Fibroblast of skin of left biceps (primary cell): ENCODE measurements around the gene AGTRAP.

ENCODE experiments used
- DNase-seq, 2 experiments: peaks; one replicate each; pipeline ENCODE4 v3.0.0-alpha.2; 2013; ENCODE audit warnings: low read depth in 2 of 2

Gene AGTRAP

DNA sequence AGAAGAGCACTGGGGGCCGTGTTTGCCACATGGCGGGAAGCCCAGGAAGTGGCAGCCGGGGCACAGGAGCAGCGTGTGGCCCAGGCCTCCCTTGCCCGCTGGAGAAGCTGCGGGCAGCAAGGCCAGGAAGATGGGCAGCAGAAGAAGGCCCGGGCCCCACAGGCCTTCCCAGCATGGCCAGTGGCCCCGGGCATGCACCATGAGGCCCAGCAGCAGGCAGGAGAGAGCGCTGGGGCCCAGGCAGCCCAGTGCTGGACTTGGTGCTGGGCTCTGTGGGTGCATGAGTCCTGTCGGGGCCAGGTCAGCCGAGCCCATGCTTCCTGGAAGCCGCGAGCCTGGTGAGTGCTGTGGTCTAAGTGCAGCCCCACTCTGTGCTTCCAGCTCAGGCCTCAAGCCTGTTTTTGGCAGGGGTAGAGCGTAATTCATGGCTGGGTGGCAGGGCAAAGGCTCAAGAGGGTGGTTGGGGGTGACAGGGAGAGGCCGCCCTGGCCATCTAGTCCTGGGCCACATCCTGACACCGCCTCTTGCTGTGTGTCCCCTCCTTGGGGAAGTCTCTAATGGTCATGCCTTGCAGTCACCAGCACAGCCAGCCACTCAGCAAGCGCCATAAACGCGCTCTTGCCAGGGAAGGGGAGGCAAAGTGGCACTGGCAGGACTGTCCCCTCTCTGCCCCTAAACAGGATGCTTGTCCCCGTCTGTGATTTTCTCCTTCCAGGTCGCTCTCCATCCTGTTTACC is 48.5 kb downstream of the AGTRAP start:
- no peak for DNase-seq

DNA sequence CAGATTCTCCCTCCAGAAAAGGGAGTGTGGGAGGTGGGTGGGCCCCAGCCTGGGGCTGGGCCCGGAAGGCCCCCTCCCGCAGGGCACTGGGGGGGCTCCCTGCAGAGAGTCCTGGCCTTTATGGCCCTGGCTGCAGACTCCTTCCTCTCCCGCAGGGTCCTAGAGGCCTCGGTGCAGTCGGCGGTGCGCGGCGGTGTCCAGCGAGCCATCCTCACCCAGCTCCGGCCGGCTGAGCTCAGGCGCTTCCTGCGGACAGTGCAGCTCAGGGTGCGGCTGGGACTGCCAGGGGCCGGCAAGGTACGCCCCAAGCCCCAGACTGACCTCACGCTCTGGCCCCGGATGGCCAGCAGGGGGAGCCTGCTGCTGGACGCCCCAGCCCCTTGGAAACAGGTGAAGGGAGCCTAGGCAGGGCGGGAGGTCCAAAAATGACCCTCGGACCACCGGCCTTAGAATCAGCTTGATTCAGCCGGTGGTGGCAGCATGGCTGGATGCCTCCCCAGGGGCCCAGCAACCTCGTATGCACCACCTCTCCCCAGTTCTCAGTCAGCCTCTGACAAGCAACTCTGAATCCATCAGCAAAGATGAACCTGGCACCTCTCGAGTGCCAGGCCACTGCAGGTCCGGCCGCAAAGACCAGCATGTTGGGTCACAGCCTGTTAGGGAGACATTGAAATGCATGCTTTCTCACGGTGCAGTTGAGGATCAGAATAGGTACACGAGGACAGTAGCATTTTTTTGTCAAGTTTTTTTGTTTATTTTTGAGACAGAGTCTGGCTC is 49.2 kb downstream of the AGTRAP start:
- no peak for DNase-seq

DNA sequence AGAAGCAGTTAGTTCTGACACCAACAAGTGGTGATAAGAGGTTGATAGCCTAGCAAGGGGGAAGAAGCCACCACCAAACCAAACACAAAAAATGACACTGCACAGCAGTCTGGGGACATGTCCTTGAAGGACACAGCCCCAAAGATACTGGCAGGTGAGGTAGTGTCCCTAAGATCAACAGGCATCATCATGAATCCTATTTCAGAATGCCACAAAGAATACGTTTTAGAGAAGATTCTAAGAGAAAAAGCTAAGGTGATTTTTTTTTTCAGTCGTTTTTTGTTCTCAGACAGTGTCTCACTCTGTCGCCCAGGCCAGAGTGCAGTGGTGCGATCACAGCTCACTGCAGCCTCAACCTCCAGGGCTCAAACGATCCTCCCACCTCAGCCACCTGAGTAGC is 50.2 kb downstream of the AGTRAP start:
- DNase-seq: no peak

DNA sequence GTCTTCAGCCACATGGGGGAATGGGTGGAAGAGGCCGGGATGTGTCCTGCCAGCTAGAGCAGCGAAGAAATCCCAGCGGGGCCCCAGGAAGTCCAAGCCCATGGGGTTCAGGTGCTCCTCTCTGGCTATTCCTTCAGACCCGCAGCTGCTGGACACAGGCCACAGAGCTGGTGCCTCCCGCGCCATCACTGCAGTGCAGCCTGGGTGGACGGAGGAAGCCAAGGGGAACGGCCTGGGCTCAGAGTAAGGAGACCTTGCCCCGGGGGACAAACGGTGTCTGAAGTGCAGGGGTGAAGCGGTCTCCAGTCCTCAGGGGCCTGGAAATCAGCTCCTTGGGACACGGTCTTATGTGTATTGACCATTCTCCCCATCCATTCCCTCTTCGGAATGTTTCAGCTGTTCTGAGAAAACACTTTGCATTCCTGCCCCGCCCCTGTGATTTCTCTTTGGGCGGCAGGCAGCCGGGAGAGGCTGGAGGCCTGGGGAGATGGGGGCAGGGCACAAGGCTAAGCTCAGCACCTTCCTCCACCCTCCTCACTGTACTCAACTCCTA is 51.4 kb downstream of the AGTRAP start:
- no peak for DNase-seq

DNA sequence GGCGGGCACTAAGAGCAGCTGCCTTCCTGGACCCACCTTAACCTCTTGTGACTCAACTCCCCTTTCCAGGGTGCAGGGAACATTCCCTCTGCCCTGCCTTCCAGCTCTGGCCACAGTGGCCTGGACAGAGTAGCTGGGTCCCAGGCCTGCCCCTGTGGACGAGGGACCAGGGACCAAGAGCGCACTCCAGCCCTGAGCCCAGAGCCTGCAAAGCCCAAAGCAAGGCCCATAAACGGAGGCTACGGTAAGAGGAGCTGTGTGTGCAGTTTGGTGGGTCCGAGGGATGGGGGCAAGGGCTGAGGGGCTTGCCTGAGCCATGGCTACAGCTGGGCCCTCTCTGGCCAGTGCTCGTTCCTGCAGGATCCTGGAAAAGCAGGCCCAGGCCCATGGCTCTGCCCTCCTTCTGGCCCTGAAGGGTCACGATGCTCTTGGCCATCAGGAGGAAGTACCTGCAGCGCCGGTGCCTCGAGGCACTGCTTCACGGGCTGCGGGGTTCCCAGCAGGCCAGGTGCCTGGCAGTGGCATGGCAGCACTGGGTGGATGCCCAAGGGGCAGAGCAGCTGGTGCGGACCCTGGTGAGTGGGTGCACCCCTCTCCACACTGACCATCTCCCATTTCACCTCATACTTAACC is 52.0 kb downstream of the AGTRAP start:
- DNase-seq: no peak

DNA sequence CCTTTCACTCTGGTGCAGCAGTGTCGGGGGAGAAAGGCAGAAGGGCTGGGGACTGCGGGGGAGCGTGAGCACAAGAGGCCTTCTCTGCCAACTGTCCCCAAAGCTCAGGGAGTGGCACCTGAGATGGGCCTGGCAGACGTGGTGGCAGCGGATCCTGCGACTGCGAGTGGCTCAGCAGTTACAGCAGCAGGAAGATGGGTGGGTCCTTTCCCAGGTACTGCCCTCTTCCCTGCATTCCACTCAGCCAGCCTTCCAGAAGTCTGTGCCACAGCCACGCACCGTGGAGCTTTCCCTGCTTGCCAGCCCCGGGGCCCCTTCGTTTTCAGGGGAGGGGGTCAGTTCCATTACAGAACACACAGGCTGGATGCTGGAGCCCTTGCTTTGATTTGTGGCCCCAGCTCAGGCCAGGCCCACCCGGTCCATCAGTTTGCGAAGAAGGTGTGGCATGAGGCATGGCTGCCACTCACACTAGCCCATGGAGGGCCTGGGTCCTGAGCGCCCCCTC is 52.7 kb downstream of the AGTRAP start:
- DNase-seq: no peak

DNA sequence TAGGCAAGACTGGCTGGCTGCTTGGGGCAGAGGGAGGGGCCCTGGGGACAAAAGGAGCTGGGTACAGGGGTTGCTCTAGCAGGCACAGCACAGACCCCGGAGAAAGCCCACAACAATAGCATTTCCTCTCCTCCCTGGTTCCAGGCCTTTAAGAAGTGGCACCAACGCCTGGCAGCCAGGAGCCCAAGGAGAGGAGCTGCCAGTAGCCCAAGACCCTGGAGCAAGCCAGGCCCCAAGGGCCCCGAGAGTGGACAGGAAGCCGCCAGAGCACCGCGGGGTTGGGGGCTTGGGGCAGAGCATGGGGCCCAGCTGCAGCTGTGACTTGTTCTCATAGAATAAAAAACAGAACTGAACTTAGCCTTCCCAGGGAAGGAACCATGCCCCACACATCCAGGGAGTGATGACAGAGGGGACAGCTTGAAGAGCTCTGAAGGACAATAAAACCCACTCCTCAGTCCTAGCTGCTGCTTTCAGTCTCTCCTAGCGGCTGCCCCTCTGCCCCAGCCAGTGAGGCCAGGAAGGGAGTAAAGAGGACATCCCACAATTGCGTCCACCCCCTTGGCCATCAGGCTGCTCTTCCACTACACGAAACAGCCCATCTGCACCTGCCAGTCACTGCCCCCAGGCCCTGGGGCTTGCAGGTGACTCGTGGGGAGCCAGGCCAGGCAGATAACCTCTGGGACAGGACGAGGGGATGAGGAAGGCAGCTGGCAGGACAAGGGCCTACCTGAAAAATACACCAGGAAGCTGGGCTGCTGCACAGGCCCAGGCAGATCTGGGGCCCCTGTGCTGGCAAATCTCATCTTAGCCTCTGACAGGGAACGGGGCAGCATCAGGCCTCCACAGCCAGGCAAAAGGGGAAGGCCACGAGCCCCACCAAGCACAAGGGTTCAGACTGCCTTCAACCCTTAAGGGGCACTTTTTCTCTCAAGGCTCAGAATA is 53.5 kb downstream of the AGTRAP start:
- no peak for DNase-seq

DNA sequence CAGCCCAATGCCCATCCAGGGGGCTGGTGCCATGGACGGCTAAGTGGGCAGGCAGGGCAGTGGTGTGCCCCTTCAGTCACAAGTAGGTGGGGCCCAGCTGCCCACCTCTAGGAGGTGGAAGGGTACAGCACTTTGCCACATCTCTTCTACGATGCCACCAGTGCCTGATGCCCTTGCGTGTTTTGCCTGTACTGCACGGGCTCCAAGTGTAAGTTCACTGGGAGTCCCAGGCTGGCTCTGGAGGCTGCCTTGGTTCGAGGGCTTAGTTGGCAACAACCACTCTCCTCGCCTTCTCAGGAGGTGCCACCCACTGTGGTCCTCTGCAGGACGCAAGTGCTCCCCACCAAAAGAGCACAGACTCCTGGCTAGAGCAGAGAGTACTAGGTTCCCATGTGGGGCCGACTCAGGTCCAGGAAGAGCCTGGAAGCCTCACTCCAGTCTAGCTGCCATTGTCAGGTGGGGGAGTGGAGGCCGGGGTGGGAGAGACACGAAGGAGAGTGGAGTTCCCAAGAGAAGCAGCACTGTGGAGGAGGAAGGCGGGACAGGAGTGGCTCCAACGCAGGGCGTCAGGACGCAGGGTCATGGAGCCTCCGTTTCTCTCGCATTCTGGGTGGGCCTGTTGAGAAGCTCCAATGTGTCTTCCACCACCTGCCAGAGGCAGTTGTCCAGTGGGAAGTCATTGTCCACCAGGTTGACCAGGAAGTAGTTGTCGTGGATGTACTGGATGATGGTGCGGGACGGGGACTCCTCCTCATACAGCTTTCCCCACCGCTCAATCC is 54.4 kb downstream of the AGTRAP start:
- no peak for DNase-seq

DNA sequence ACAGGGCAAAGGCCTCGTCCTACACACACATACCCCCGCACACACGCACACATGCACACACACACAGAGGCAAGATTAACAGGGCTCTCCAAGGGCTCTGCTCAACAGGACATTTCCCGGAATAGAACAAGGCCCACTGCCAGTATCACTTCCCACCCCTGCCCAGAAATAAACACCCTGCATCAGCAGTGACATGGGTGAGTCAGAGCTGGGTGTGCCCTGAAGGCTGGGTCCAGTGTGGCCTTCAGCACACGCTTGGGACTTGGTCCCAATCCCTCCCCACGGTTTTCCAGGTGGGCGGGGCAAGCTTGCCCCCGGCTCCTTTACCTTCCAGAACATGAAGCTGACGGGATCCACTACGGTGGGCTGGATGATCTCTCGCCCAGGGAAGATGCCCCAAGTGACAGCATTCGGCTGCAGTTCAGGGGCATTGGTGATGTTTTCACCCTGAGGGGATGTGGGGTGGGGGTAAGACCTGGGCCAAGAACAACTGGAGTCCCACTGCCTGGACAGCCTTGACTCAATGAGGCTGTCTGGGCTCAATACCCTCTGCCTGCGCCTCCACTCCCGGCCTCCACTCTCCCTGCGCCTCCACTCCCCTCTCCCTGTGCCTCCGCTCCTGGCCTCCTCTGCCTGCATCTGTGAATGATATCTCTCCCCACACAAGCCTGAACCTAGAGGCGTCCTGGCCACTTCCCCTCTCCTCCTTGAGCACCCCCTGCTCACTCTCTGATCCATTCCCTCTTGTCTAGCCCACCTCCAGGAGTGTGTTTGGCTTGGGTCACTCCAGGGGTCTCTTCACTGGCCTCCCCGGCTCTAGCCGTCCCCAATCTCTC is 55.2 kb downstream of the AGTRAP start:
- no peak for DNase-seq

DNA sequence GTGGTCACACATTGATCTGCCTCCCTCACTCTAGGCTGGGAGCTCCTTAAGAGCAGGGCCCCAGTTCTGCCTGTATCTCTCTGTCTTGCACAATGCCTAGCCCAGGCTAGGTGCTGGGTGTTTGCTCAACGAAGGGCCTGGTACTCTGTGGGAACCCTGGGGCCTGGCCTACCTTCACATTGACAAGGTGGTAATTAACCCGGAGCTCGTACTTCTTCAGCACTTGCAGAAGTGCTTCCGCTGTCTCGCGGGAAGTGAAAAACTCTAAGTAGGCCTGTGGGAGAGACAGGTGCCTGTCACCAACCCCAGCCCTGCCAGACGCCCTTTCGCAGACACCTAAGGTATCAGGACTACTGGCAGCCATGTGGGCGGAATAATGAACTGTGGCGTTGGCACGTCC is 56.2 kb downstream of the AGTRAP start:
- DNase-seq: no peak

DNA sequence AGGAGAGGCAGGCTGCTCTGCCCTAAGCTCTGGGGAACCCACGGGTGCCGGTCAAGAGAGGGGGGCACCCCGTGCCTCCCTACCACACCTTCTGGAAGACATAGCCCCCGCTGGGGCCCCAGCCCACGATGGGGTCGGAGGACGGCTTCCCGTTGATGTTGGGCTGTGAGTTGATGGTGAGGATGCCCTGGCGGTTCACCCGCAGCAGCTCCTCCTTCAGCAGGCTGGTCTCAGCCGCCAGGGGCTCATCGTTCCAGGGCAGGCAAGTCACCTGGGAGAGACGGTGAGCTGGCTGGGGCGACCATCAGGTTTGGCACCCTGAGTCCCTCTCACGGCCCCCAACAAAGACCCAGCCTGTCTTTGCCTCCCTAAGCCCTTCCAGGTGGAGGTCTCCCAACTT is 57.9 kb downstream of the AGTRAP start:
- DNase-seq: no peak

DNA sequence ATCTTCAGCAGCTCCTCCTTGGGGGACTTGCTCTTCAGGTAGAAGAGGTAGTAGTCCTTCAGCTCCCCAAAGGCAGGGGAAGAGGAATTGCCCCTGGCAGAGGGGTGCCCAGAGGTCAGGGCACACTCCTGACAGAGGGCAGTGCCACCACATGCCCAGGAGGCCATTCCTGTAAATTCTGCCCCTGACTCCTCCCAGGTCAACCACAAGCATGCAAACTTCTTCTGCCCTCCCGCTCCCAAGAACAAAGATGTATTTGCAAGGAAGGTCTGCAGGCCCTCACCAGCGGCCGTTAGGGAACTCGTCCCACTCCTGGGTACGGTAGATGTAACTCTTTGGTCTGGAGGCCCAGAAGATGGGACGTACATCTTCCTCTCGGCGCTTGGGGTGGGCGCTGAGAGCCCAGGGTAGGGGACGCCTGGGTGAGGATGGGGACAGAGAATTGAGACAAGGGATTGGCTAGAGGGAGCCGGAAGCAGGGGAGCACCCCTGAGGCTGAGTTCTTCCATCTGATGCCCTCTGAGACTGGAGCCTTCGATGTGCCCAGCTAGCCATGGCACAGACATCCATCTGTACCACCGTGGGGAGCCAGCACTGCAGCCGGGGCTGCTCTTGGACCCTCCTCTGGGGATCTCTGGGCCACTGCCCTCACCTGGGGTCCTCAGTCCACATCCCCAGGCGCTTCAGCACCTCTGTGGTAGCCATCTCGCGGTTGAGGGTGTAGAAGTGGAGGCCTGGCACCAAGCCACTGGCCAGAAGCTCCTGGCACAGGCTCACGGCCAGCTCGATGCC is 58.7 kb downstream of the AGTRAP start:
- no peak for DNase-seq

DNA sequence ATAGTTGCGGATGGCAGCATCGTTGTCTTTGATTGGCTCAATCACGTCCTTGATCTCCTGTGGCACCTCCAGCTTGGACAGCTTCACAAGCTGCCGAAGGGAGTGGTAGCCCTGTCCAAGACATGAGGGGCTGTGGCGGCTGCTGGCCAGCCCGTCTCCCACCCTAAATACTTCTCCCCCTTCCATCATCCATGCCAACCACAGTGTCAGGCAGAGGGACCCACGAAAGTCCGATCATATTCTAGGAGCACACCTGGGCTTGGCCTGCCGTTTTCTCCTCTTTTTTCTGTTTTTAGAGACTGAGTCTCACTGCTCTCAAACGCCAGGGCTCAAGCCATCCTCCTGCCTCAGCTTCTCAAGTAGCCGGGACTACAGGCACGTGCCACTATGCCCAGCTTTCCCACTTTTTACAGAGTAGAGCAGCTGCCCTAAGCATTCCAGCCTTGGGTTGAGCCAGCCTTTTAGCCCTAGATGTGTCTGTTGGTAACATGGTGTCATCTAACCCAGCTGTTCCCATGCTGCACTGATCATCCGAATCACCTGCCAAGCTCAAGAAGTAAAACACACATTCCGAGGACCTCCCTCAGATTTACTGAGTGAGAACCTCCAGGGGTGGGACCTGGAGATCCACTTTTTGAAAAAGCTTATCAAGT is 59.4 kb downstream of the AGTRAP start:
- no peak for DNase-seq

DNA sequence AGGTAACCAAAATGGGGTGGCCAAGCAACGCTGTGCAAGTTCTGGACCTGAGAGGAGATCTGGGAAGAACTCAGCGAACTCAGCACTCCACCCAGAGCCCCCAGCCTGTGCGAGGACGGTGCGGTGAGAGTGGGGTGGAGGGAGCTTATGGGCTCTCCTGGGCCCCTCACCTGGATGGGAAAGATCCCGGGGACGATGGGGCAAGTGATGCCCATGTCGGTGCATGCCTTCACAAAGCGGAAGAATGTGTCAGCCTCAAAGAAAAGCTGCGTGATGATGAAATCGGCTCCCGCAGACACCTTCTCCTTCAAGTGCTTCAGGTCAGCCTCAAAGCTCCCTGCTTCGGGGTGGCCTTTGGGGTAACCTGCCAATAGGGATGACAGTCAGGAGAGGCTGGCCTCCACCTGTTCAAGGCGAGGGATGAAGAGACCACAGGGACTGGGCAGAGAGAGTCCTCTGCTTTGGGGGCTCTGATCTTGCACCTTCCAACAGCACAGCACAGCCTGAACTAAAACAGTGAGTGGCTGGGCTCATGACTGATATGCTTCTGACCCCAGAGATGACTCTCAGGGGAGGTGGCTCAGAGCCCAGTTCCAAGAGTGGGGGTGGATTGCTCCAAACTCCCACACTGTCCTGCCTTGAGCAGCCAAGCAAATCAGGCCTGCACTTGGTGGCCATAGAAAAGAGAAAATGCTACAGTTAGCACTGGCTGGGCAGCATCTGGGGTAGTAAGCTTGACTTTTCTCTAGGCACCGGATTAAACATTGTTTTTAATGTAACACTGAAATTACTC is 60.3 kb downstream of the AGTRAP start:
- DNase-seq: no peak

DNA sequence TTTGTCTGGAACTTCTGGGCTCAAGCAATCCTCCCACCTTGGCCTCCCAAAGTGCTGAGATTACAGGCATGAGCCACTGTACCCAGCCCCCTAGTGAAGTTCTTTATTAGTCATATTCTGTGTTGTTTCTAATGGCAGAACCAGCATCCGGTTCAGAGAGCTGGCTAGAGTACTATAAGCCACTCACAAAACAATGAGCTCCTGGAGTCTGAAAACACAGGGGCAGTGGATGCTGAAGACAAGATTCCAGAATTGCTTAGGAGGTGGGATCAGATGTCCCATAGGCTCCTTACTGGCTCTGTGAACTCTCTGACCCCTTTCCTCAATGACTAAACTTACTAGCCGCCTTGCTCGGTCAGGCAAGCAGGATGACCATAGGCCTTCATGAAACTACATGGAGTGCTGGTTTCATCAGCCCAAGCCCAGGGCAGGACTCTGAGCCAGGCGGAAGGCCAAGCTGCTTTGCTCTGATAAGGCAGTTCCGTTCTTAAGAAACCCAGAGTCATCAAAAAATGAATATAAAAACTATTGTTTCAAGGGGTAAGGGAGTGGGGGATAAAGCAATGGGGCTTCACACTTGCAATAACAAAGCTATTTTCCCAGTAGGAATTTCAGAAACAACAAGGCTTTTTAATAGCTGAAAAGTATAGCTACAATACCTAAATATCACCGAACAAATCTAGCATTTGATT is 61.7 kb downstream of the AGTRAP start:
- no peak for DNase-seq

DNA sequence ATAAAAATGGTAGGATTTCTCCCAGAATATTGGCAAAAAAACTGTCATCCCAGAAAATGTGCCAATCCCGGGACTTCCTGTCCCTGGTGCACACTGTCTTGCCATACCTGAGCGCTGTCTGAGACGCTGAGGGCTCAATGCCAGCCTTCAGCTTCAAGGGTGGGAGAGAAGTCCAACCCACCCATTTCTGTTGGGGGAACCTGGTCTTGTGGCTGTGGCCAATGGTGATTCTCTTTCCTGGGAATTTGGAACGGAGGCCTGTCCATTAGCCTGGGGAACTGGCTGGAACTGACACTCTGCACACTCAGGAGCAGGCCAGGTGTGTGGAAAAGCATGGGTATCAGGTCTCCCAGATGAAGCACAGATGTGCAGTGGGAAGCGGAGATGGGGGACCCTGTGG is 63.2 kb downstream of the AGTRAP start:
- DNase-seq: no peak

DNA sequence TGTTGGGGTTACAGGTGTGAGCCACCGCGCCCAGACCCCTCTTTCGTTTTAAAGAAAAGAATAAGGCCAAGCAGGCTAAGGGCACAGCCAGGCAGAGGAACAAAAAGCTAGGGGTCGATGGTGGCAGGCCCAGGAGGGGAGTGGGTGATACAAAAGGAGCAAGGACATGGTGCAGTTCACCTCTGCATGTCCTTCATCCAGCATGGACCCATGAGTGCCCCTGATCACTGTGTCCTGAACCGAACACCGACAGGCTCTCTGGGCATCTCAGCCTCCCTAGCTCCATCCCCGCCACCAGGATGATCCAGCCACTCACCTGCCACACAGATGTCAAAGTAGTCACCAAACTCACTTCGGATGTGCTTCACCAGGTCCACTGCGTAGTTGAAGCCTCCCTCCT is 64.0 kb downstream of the AGTRAP start:
- DNase-seq: no peak
